Kidney (tissue), 14 donors: ENCODE data around the gene MUC2. TPM values are rescaled to one million over a fixed set of nuclear protein-coding genes. Genes with fewer than 3 reads are reported as not detected.
"Not testable (repeated sequence)": the region's sequence is repeated elsewhere in the genome, so short reads cannot be mapped to it uniquely, and the experiment has no call there.

Experiments used
- DNase-seq, 5 donors: peaks; one replicate each; pipeline ENCODE4 v3.0.0-alpha.2; 2013 to 2020
- FAIRE-seq: peaks from 2 replicates; lab custom pipeline; 2012; peaks lifted over from hg19 to GRCh38; lab: Jason Lieb, UNC
- H3K27ac ChIP-seq, 2 donors: one replicate each; pipeline ENCODE4 v1.7.0; 2013; ENCODE audit warnings: low read depth in 2 of 2, low read length in 2 of 2, inconsistent platforms in 1 of 2
- H3K27me3 ChIP-seq: one replicate; pipeline ENCODE4 v1.7.1; 2013; ENCODE audit warnings: low read length, inconsistent platforms; ENCODE audit not compliant: control insufficient read depth, insufficient read depth
- H3K36me3 ChIP-seq, 3 donors: one replicate each; pipeline versions ENCODE4 v1.7.0 to v1.7.1; 2013; ENCODE audit warnings: low read length in 3 of 3, control low read depth in 1 of 3, inconsistent platforms in 1 of 3; ENCODE audit not compliant: insufficient read depth in 3 of 3, control insufficient read depth in 2 of 3
- H3K4me1 ChIP-seq, 3 donors: one replicate each; pipeline versions ENCODE4 v1.7.0 to v1.7.1; 2013; ENCODE audit warnings: low read length in 3 of 3, inconsistent platforms in 1 of 3, low read depth in 1 of 3; ENCODE audit not compliant: control insufficient read depth in 2 of 3, insufficient read depth in 2 of 3
- H3K4me3 ChIP-seq, 3 donors: one replicate each; pipeline versions ENCODE4 v1.7.0 to v1.8.1; 2013; ENCODE audit warnings: low read length in 3 of 3, control low read depth in 1 of 3, inconsistent platforms in 1 of 3
- H3K9ac ChIP-seq, 3 donors: one replicate each; pipeline versions ENCODE4 v1.7.0 to v1.7.1; 2013; ENCODE audit warnings: low read length in 3 of 3, control low read depth in 1 of 3, inconsistent platforms in 1 of 3
- H3K9me3 ChIP-seq, 3 donors: one replicate each; pipeline versions ENCODE4 v1.7.0 to v1.7.1; 2013; ENCODE audit warnings: low read length in 3 of 3, control low read depth in 1 of 3, inconsistent platforms in 1 of 3; ENCODE audit not compliant: control insufficient read depth in 2 of 3, insufficient read depth in 1 of 3
- CTCF ChIP-seq: IDR thresholded peaks from 3 replicates; pipeline ENCODE4 v1.5.1; 2012; ENCODE audit warnings: mild to moderate bottlenecking, moderate library complexity, borderline replicate concordance; ENCODE audit not compliant: insufficient read depth; ENCODE audit errors: extremely low read depth
- intact Hi-C: fragments of 100-400 bp; cut with DNase I; formaldehyde crosslinking; loops from one replicate; pipeline ENCODE4 v1.11.1; 2022
- polyA plus RNA-seq: library from polyadenylated mRNA; stranded (reverse); fragments of 350-450 nt; fragmentation: Illumina TruSeq; extraction: RNeasy Lipid Tissue Mini Kit (QIAGEN cat#74804); gene quantifications from one replicate; pipeline ENCODE4 v1.2.3, GENCODE V29; 2014; ENCODE audit warnings: low read depth, low replicate concordance; ENCODE audit not compliant: insufficient read depth
- total RNA-seq: library from RNA; stranded (reverse); fragmentation: NEBNext Ultra II Directional; extraction: Animal tissue kit (Norgen Biotek cat#: 25700); gene quantifications from one replicate; pipeline ENCODE4 v1.2.1, GENCODE V29; 2021
- donor health status: control.
- donor health status: control.
- donor health status: control.
- donor health status: control.
- donor health status: control.
- donor health status: DM: yes; HTN: yes; CAD: no.
- donor health status: Normal renal cell carcinoma (clear cell type).

Gene MUC2
- total and polyA plus RNA-seq, 2 donors from 2014 or later: not detected

- H3K27me3 ChIP-seq: no peaks in the 10 kb centered on the region
- FAIRE-seq: no peak
- H3K36me3 ChIP-seq: no peaks in the 10 kb centered on the region
- H3K9me3 ChIP-seq: no peaks in the 10 kb centered on the region
- H3K4me1 ChIP-seq: no peaks in the 10 kb centered on the region
- intact Hi-C loops: no loop called here
- no peak overlapping the region for H3K4me3 ChIP-seq
- H3K9ac ChIP-seq: no peak overlapping the region
- no peak for TF ChIP-seq CTCF
- H3K27ac ChIP-seq: no peak overlapping the region
- DNase-seq: peak in 2 of 5 donors; percentile 30 to 71
Measured at GRCh38 chr11:1113405-1114201, 38.9 kb downstream of the MUC2 start.

GRCh38 chr11:1115292-1115691, 40.6 kb downstream of the MUC2 start:
- H3K4me1 ChIP-seq, H3K9me3 ChIP-seq, H3K4me3 ChIP-seq, H3K36me3 ChIP-seq, FAIRE-seq, intact Hi-C loops, H3K9ac ChIP-seq, H3K27me3 ChIP-seq, H3K27ac ChIP-seq: not testable (repeated sequence)
- DNase-seq: peak in 1 of 5 donors; percentile 24

- Histone ChIP-seq H3K4me1 (no peaks in the 10 kb centered on the region), H3K36me3 (no peaks in the 10 kb centered on the region), H3K9me3 (no peaks in the 10 kb centered on the region), H3K27ac (no peak overlapping the region), H3K9ac (no peak overlapping the region), H3K27me3 (no peaks in the 10 kb centered on the region), H3K4me3 (no peak overlapping the region)
- no peak for FAIRE-seq
- intact Hi-C loops: no loop called here
- no peak for TF ChIP-seq CTCF
- peak in 2 of 5 donors; percentile 9 to 35 for DNase-seq
Measured at GRCh38 chr11:1116104-1116503, 41.4 kb downstream of the MUC2 start.

- Histone ChIP-seq H3K9me3 (no peaks in the 10 kb centered on the region), H3K9ac (no peak overlapping the region), H3K27ac (no peak overlapping the region), H3K4me3 (no peak overlapping the region), H3K4me1 (no peaks in the 10 kb centered on the region), H3K36me3 (no peaks in the 10 kb centered on the region), H3K27me3 (no peaks in the 10 kb centered on the region)
- FAIRE-seq (no peak), DNase-seq (peak in 2 of 5 donors; percentile 31 to 59)
- intact Hi-C loops: no loop called here
- TF ChIP-seq CTCF: no peak
Measured at GRCh38 chr11:1116666-1117390, 42.2 kb downstream of the MUC2 start.
